Body of pancreas (tissue), 4 donors: ENCODE results near the gene C1QTNF9. TPM values are rescaled to one million over a fixed set of nuclear protein-coding genes. Genes with fewer than 3 reads are reported as not detected.

Experiments used
- ATAC-seq: fragments of 150-250 bp; one replicate; pipeline ENCODE4 v1.9.1; 2016
- DNase-seq, 4 donors: peaks; one replicate each; pipeline ENCODE4 v3.0.0-alpha.2; 2019
- H3K27ac ChIP-seq, 4 donors: fragments of 200-600 bp; sonication (generic); 1 replicate in 3 of 4; 2 replicates in 1 of 4; pipeline versions ENCODE4 v1.5.1 to v1.6.1; 2016 to 2019; ENCODE audit warnings: mild to moderate bottlenecking in 1 of 4, mixed read lengths in 1 of 4, moderate library complexity in 1 of 4
- H3K27me3 ChIP-seq, 2 donors: fragments of 200-600 bp; sonication (generic); one replicate each; pipeline ENCODE4 v1.6.0; 2016; ENCODE audit warnings: mild to moderate bottlenecking in 1 of 2
- H3K36me3 ChIP-seq, 2 donors: fragments of 200-600 bp; sonication (generic); replicated peaks in 1 of 2; 2 replicates each; pipeline ENCODE4 v1.5.1; 2016; ENCODE audit warnings: low read depth in 2 of 2; ENCODE audit not compliant: insufficient read depth in 1 of 2
- H3K4me1 ChIP-seq: fragments of 200-600 bp; sonication (generic); one replicate; pipeline ENCODE4 v1.6.0; 2016
- H3K4me3 ChIP-seq, 2 donors: fragments of 200-600 bp; sonication (generic); 1 replicate in 1 of 2; 2 replicates in 1 of 2; pipeline ENCODE4 v1.5.1; 2016 to 2019
- H3K9me3 ChIP-seq, 3 donors: fragments of 200-600 bp; sonication (generic); 1 replicate in 2 of 3; 2 replicates in 1 of 3; pipeline ENCODE4 v1.5.1; 2016
- POLR2A ChIP-seq, 3 donors: fragments of 450-650 bp; IDR thresholded peaks; one replicate each; pipeline ENCODE4 v1.6.1; 2016; ENCODE audit warnings: antibody characterized with exemption in 3 of 3, mild to moderate bottlenecking in 2 of 3
- WGBS, 2 donors: methylation state at CpG; one replicate each; pipeline ENCODE4 v1.1.5; 2017; 5-methylcytosine and 5-hydroxymethylcytosine counted together
- intact Hi-C: fragments of 100-400 bp; cut with DNase I; formaldehyde crosslinking; loops from one replicate; pipeline ENCODE4 v1.15.1; 2023
- total RNA-seq, 2 donors: library from RNA; depleted of rRNA; stranded (reverse); fragments of >200 nt; gene quantifications; one replicate each; pipeline ENCODE4 v1.1.0, GENCODE V29; 2016
- TF ChIP-seq, protein P1 (sequence below), 7 experiments: fragments of 450-650 bp in 4 of 7; fragments of 200-600 bp in 3 of 7; sonication (generic) in 3 of 7; IDR thresholded peaks; one replicate each; pipeline ENCODE4 v1.5.1; 2016 to 2019; ENCODE audit warnings: antibody characterized with exemption in 7 of 7

C1QTNF9 gene
- total RNA-seq, 2 donors from 2014 or later: 0.78 to 4.3 TPM

DNA sequence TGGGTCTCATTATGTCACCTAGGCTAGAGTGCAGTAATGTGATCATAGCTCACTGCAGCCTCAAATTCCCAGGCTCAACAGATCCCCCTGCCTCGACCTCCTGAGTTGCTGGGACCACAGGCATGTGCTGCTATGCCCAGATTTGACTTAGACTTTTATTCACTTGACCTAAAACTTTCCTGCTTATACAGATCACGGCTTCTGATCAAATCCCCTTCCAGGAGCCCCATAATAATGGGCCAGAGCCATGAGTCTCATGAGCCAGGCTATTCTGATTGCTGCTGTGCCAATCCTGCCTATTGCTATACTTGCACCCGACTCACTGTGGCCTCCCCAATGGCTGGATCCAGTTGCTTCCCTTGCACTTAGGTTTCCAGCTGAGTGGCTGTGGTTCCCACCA lies 42.0 kb downstream of the C1QTNF9 start:
- no peaks in the 10 kb centered on the region for H3K36me3 ChIP-seq
- ATAC-seq: no peak
- no peaks in the 10 kb centered on the region for H3K27me3 ChIP-seq
- intact Hi-C loops: no loop called here
- no peak overlapping the region for H3K4me3 ChIP-seq
- H3K27ac ChIP-seq: no peak overlapping the region
- H3K9me3 ChIP-seq: no peaks in the 10 kb centered on the region
- DNase-seq: no peak
- 85 to 90% methylated on average over 3 of the region's 3 CpGs for WGBS, 2 donors
- TF ChIP-seq, protein P1, sequence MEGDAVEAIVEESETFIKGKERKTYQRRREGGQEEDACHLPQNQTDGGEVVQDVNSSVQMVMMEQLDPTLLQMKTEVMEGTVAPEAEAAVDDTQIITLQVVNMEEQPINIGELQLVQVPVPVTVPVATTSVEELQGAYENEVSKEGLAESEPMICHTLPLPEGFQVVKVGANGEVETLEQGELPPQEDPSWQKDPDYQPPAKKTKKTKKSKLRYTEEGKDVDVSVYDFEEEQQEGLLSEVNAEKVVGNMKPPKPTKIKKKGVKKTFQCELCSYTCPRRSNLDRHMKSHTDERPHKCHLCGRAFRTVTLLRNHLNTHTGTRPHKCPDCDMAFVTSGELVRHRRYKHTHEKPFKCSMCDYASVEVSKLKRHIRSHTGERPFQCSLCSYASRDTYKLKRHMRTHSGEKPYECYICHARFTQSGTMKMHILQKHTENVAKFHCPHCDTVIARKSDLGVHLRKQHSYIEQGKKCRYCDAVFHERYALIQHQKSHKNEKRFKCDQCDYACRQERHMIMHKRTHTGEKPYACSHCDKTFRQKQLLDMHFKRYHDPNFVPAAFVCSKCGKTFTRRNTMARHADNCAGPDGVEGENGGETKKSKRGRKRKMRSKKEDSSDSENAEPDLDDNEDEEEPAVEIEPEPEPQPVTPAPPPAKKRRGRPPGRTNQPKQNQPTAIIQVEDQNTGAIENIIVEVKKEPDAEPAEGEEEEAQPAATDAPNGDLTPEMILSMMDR (IDR thresholded peaks at IDR 0.05): no peak
- no peak for TF ChIP-seq POLR2A (IDR thresholded peaks at IDR 0.05)
- H3K4me1 ChIP-seq: peaks cover 19% of the 10 kb centered on the region

DNA sequence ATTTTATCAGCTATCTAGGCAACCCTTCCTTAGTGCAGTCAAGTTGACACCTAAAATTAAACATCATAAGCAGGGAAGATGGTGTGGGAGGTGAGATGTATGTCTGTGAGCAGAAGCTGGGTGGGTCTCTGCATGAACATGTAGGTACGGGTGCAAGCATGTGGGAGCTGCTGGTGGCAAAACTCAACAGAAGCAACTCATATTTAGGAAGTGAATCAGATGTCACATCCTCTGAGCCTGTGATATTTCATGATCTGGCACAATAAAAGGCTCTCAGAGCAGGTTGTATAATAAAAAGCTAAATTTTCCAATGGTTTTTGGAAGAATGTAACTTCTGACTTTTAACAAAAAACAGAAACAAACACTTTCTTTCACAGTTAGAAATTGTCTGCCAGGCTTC lies 44.4 kb downstream of the C1QTNF9 start:
- Histone ChIP-seq H3K9me3 (no peaks in the 10 kb centered on the region), H3K4me1 (peaks cover 10% of the 10 kb centered on the region), H3K4me3 (no peak overlapping the region), H3K36me3 (no peaks in the 10 kb centered on the region), H3K27ac (no peak overlapping the region), H3K27me3 (no peaks in the 10 kb centered on the region)
- intact Hi-C loops: no loop called here
- 91 to 93% methylated on average over 1 of the region's 1 CpG for WGBS, 2 donors
- TF ChIP-seq, protein P1 (IDR thresholded peaks at IDR 0.05): no peak
- TF ChIP-seq POLR2A (IDR thresholded peaks at IDR 0.05): no peak
- DNase-seq (no peak), ATAC-seq (no peak)

DNA sequence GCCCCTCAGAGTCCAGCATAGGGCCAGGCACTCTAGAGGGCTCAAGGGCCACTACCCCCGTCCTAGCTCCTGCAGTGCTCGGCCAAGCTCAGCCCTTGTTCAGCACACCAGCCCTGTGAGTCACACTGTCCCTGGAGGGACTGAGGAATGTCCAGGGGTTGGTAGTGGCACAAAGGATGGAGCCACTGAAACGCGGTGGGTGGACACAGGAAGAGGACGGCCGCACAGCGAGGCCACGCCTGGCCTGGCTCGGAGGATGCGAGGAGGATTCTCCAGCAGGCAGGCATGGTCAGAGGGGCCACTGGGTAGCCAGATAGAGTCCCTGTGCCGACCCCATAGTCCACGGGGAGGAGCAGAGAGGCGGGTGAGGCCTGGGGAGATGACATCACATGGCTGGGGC lies 45.7 kb downstream of the C1QTNF9 start:
- Histone ChIP-seq H3K27me3 (no peaks in the 10 kb centered on the region), H3K36me3 (no peaks in the 10 kb centered on the region), H3K4me3 (no peak overlapping the region), H3K9me3 (no peaks in the 10 kb centered on the region), H3K4me1 (no peaks in the 10 kb centered on the region), H3K27ac (no peak overlapping the region)
- DNase-seq (no peak), ATAC-seq (no peak)
- intact Hi-C loops: no loop called here
- WGBS, 2 donors: 90 to 92% methylated on average over 13 of the region's 13 CpGs
- TF ChIP-seq, protein P1 (IDR thresholded peaks at IDR 0.05): no peak
- no peak for TF ChIP-seq POLR2A (IDR thresholded peaks at IDR 0.05)

DNA sequence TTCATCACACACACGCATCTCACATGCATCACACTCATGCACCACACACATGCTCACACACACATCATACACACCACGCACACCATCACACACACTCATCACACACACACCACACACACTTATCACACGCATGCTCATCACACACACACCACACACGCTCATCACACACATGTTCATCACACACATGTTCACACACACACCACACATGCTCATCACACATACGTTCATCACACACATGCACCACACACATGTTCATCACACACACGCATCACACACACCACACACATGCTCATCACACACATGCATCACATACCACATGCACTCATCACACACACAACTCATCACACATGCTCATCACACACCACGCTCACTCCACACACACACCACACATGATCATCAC lies 46.9 kb downstream of the C1QTNF9 start:
- H3K4me3 ChIP-seq: no peak overlapping the region
- intact Hi-C loops: no loop called here
- DNase-seq: no peak

DNA sequence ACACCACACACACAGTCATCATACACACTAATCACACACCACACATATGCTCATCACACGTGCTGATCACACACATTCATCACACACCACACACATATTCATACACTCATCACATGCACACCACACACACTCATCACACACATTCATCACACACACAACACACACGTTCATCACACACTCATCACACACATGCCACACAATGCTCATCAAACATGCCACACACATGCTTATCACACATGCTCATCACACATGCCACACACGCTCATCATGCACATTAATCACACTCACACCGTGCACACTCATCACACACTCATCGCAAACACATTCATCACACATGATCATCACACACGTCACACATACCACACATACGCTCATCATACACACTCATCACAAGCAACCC lies 47.5 kb downstream of the C1QTNF9 start:
- ATAC-seq (no peak), DNase-seq (no peak)
- Histone ChIP-seq H3K27me3 (no peaks in the 10 kb centered on the region), H3K27ac (no peak overlapping the region), H3K4me3 (no peak overlapping the region), H3K4me1 (no peaks in the 10 kb centered on the region), H3K36me3 (no peaks in the 10 kb centered on the region), H3K9me3 (no peaks in the 10 kb centered on the region)
- intact Hi-C loops: no loop called here
- 87 to 90% methylated on average over 7 of the region's 7 CpGs for WGBS, 2 donors
- TF ChIP-seq, protein P1 (IDR thresholded peaks at IDR 0.05): no peak
- no peak for TF ChIP-seq POLR2A (IDR thresholded peaks at IDR 0.05)

More for the DNA sequence above, 46.9 kb downstream of the C1QTNF9 start:
- Histone ChIP-seq H3K9me3 (no peaks in the 10 kb centered on the region), H3K27me3 (no peaks in the 10 kb centered on the region), H3K27ac (no peak overlapping the region), H3K36me3 (no peaks in the 10 kb centered on the region), H3K4me1 (no peaks in the 10 kb centered on the region)
- WGBS, 2 donors: 75 to 80% methylated on average over 7 of the region's 7 CpGs
- ATAC-seq: no peak
- no peak for TF ChIP-seq POLR2A (IDR thresholded peaks at IDR 0.05)
- TF ChIP-seq, protein P1 (IDR thresholded peaks at IDR 0.05): no peak
